ENCODE measurements around the gene RPEL1.

RPEL1 gene

GRCh38 chr10:103235775-103236174 is 9.9 kb upstream of the RPEL1 start:
- no peak overlapping the region for H3K4me2 ChIP-seq (ENCODE audit: low read length)
- H3F3A ChIP-seq (ENCODE audit: control insufficient read depth, insufficient read depth) = no peaks in the 10 kb centered on the region; the same call in 1 of the 2 replicates
- H3K9me3 ChIP-seq (ENCODE audit: control insufficient read depth, insufficient read depth, low read length) = no peaks in the 10 kb centered on the region
- H3K9me2 ChIP-seq (replicated peaks; ENCODE audit: control insufficient read depth, low read length) = no peaks in the 10 kb centered on the region
- H3K36me3 ChIP-seq (ENCODE audit: control insufficient read depth, low read length) = no peaks in the 10 kb centered on the region
- TF ChIP-seq CTCF (IDR thresholded peaks at IDR 0.05; ENCODE audit: low read depth, low read length, poor library complexity, severe bottlenecking) = no peak
- no peak for TF ChIP-seq EZH2phosphoT487 (IDR thresholded peaks at IDR 0.05; ENCODE audit: borderline replicate concordance, low read length)
- no peak overlapping the region for H3K27ac ChIP-seq (ENCODE audit: low read depth, low read length)
- H3K4me3 ChIP-seq (ENCODE audit: low read length) = no peak overlapping the region
- H3K27me3 ChIP-seq (ENCODE audit: control insufficient read depth, low read length) = no peaks in the 10 kb centered on the region
- no peaks in the 10 kb centered on the region for H3K79me2 ChIP-seq (ENCODE audit: control insufficient read depth, low read length)
- peaks cover 32% of the 10 kb centered on the region for H3K4me1 ChIP-seq (ENCODE audit: control insufficient read depth, low read length)
- H4K20me1 ChIP-seq (ENCODE audit: control insufficient read depth, insufficient read depth, low read depth, low read length) = no peaks in the 10 kb centered on the region

GRCh38 chr10:103238506-103239252 is 7.0 kb upstream of the RPEL1 start:
- Histone ChIP-seq H3K27me3 (ENCODE audit: control insufficient read depth, low read length) (no peaks in the 10 kb centered on the region), H3K9me2 (replicated peaks; ENCODE audit: control insufficient read depth, low read length) (no peaks in the 10 kb centered on the region), H3K79me2 (ENCODE audit: control insufficient read depth, low read length) (no peaks in the 10 kb centered on the region), H3K9me3 (ENCODE audit: control insufficient read depth, insufficient read depth, low read length) (no peaks in the 10 kb centered on the region), H4K20me1 (ENCODE audit: control insufficient read depth, insufficient read depth, low read depth, low read length) (no peaks in the 10 kb centered on the region), H3K27ac (ENCODE audit: low read depth, low read length) (no peak overlapping the region), H3F3A (ENCODE audit: control insufficient read depth, insufficient read depth) (no peaks in the 10 kb centered on the region; the same call in 1 of the 2 replicates), H3K36me3 (ENCODE audit: control insufficient read depth, low read length) (no peaks in the 10 kb centered on the region), H3K4me3 (ENCODE audit: low read length) (no peak overlapping the region), H3K4me2 (ENCODE audit: low read length) (no peak overlapping the region), H3K4me1 (ENCODE audit: control insufficient read depth, low read length) (peaks cover 22% of the 10 kb centered on the region)
- no peak for TF ChIP-seq EZH2phosphoT487 (IDR thresholded peaks at IDR 0.05; ENCODE audit: borderline replicate concordance, low read length)

GRCh38 chr10:103241262-103242011 is 4.2 kb upstream of the RPEL1 start:
- Histone ChIP-seq H3K4me2 (ENCODE audit: low read length) (no peak overlapping the region), H4K20me1 (ENCODE audit: control insufficient read depth, insufficient read depth, low read depth, low read length) (no peaks in the 10 kb centered on the region)

More at GRCh38 chr10:103241262-103242011, 4.2 kb upstream of the RPEL1 start:
- Histone ChIP-seq H3K27ac (ENCODE audit: low read depth, low read length) (no peak overlapping the region), H3K27me3 (ENCODE audit: control insufficient read depth, low read length) (no peaks in the 10 kb centered on the region), H3F3A (ENCODE audit: control insufficient read depth, insufficient read depth) (no peaks in the 10 kb centered on the region), H3K9me3 (ENCODE audit: control insufficient read depth, insufficient read depth, low read length) (no peaks in the 10 kb centered on the region), H3K36me3 (ENCODE audit: control insufficient read depth, low read length) (no peaks in the 10 kb centered on the region), H3K4me3 (ENCODE audit: low read length) (no peak overlapping the region), H3K79me2 (ENCODE audit: control insufficient read depth, low read length) (no peaks in the 10 kb centered on the region), H3K9me2 (replicated peaks; ENCODE audit: control insufficient read depth, low read length) (no peaks in the 10 kb centered on the region), H3K4me1 (ENCODE audit: control insufficient read depth, low read length) (peaks cover 8% of the 10 kb centered on the region)
- TF ChIP-seq CTCF (IDR thresholded peaks at IDR 0.05; ENCODE audit: low read depth, low read length, poor library complexity, severe bottlenecking) (no peak), EZH2phosphoT487 (IDR thresholded peaks at IDR 0.05; ENCODE audit: borderline replicate concordance, low read length) (no peak)

Measured in DOHH2 (cell line).